ENCODE data around the gene VKORC1. TPM values are rescaled to one million over a fixed set of nuclear protein-coding genes. Genes with fewer than 3 reads are reported as not detected.

Gene VKORC1
- total and polyA plus RNA-seq, 2 experiments from 2014 or later, result 89.6 to 100 TPM

- DNase-seq (ENCODE audit: low spot score), result no peak
- H3K4me1 Mint-ChIP-seq, result peaks cover 5% of the 10 kb centered on the region; the same call in 1 of the 3 replicates
- peaks cover 16% of the 10 kb centered on the region for H3K27me3 Mint-ChIP-seq (ENCODE audit: insufficient read depth, low read depth, poor library complexity)
- no peaks in the 10 kb centered on the region for H3K9me2 ChIP-seq (ENCODE audit: insufficient read depth)
- no peaks in the 10 kb centered on the region for H3K36me3 ChIP-seq (ENCODE audit: insufficient read depth)
- ATAC-seq, result no peak
- H3K4me2 ChIP-seq, result no peak overlapping the region
- no peak overlapping the region; the same call in 2 of the 3 replicates for H3K4me3 Mint-ChIP-seq
- TF ChIP-seq REST (IDR thresholded peaks at IDR 0.05; ENCODE audit: unreplicated experiment) (no peak), ZNF331 (CRISPR knock-in tag; IDR thresholded peaks at IDR 0.05; ENCODE audit: low read depth) (no peak), ETS1 (IDR thresholded peaks at IDR 0.05) (no peak), CTCF (conservative IDR thresholded peaks at IDR 0.05; ENCODE audit: low read depth in 2 of 2) (no peak), JUNB (IDR thresholded peaks at IDR 0.05; ENCODE audit: unreplicated experiment) (no peak), ZNF114 (CRISPR knock-in tag; IDR thresholded peaks at IDR 0.05) (no peak), CREB1 (CRISPR knock-in tag; IDR thresholded peaks at IDR 0.05; ENCODE audit: low read depth) (no peak), POLR2AphosphoS5 (IDR thresholded peaks at IDR 0.05; ENCODE audit: low read depth) (no peak), EZH2phosphoT487 (IDR thresholded peaks at IDR 0.05; ENCODE audit: unreplicated experiment) (no peak)
- H4K20me1 ChIP-seq (replicated peaks; ENCODE audit: insufficient read depth), result no peaks in the 10 kb centered on the region; the same call in 1 of the 2 replicates
- no peak overlapping the region for H3K27ac Mint-ChIP-seq
- no peaks in the 10 kb centered on the region for H3K79me2 ChIP-seq (replicated peaks; ENCODE audit: insufficient read depth)
- H3K4me1 ChIP-seq (ENCODE audit: insufficient read depth), result no peaks in the 10 kb centered on the region
- no peak overlapping the region for H2AFZ ChIP-seq
- no peaks in the 10 kb centered on the region for H3K9me3 Mint-ChIP-seq
- H3F3A ChIP-seq (replicated peaks; ENCODE audit: low read depth), result no peaks in the 10 kb centered on the region
- no peak overlapping the region for H3K27ac ChIP-seq (ENCODE audit: low read depth)
- H3K27me3 ChIP-seq (ENCODE audit: insufficient read depth), result no peaks in the 10 kb centered on the region
- H3K4me3 ChIP-seq, result no peak overlapping the region
- H3K36me3 Mint-ChIP-seq (ENCODE audit: low read depth), result peaks cover 22% of the 10 kb centered on the region
Observed at GRCh38 chr16:31085411-31085810, 9.2 kb downstream of the VKORC1 start.

All from GM23338 (cell line).